Measurements from ENCODE around the gene ECM2. TPM values are rescaled to one million over a fixed set of nuclear protein-coding genes. Genes with fewer than 3 reads are reported as not detected.

ECM2 gene
- total RNA-seq, 1 experiment from 2014 or later: not detected

- Histone ChIP-seq H3K18ac (ENCODE audit: insufficient read length, low read depth, low read length) (no peak overlapping the region), H3K23me2 (ENCODE audit: insufficient read length, low read depth, low read length, poor library complexity, severe bottlenecking) (no peaks in the 10 kb centered on the region), H2BK12ac (ENCODE audit: insufficient read length, low read depth, low read length) (no peak overlapping the region), H2BK15ac (ENCODE audit: low read depth, low read length) (no peak overlapping the region), H2BK120ac (ENCODE audit: low read depth, low read length, poor library complexity, severe bottlenecking) (no peak overlapping the region), H3K56ac (ENCODE audit: insufficient read length, low read depth, low read length) (no peak overlapping the region), H3K27ac (ENCODE audit: insufficient read length, low read depth, low read length) (no peak overlapping the region), H3K9ac (ENCODE audit: extremely low read depth, insufficient read length, low read length) (no peak overlapping the region), H2BK20ac (ENCODE audit: low read depth, low read length, poor library complexity, severe bottlenecking) (no peak overlapping the region), H4K5ac (ENCODE audit: insufficient read length, low read depth, low read length) (no peak overlapping the region), H3K4me1 (ENCODE audit: insufficient read depth, low read length) (no peaks in the 10 kb centered on the region), H3K4ac (ENCODE audit: low read depth, low read length) (no peak overlapping the region), H3K27me3 (ENCODE audit: insufficient read depth, low read length) (no peaks in the 10 kb centered on the region), H2AK5ac (ENCODE audit: insufficient read length, low read length) (no peak overlapping the region), H3K9me3 (ENCODE audit: control insufficient read depth, low read depth, low read length) (no peaks in the 10 kb centered on the region), H4K8ac (replicated peaks; ENCODE audit: insufficient read length, low read depth, low read length) (no peak overlapping the region), H2BK5ac (ENCODE audit: insufficient read length, low read length) (no peak overlapping the region), H3K23ac (ENCODE audit: insufficient read length, low read depth, low read length) (no peak overlapping the region), H2AFZ (ENCODE audit: low read length) (no peak overlapping the region), H3T11ph (ENCODE audit: low read length) (no peak overlapping the region), H4K20me1 (ENCODE audit: control insufficient read depth, insufficient read depth, insufficient read length) (no peaks in the 10 kb centered on the region), H4K91ac (ENCODE audit: insufficient read length, low read depth, low read length) (no peak overlapping the region), H3K14ac (ENCODE audit: insufficient read depth, low read length) (no peak overlapping the region), H3K79me2 (ENCODE audit: insufficient read depth, low read length) (no peaks in the 10 kb centered on the region), H3K79me1 (ENCODE audit: insufficient read depth, low read depth, low read length, poor library complexity, severe bottlenecking) (no peaks in the 10 kb centered on the region), H3K4me2 (ENCODE audit: insufficient read depth, insufficient read length, low read length) (no peak overlapping the region)
- H3K9me3 Mint-ChIP-seq: no peaks in the 10 kb centered on the region
- H3K4me1 Mint-ChIP-seq: peaks cover 0 to 2% of the 10 kb centered on the region in 2 experiments; a peak in 1 of 4 replicates
- no CpG with 5 or more reads among the region's 4 CpGs for WGBS (ENCODE audit: extremely low coverage, insufficient read length, low lambda C conversion rate)
- no peaks in the 10 kb centered on the region for H3K27me3 Mint-ChIP-seq (ENCODE audit: low read depth)
- H3K27ac Mint-ChIP-seq: no peak overlapping the region
- no peaks in the 10 kb centered on the region for H3K36me3 Mint-ChIP-seq (ENCODE audit: insufficient read depth in 1 of 3, low read depth in 3 of 3)
- DNase-seq: no peak
- no peak for TF ChIP-seq CTCF (conservative IDR thresholded peaks at IDR 0.05)
- H3K4me3 Mint-ChIP-seq: no peak overlapping the region
These were observed 78.2 kb downstream of the ECM2 start for GRCh38 chr9:92457576-92457975.
